Central memory CD8-positive, alpha-beta T cell (primary cell): ENCODE results near the gene CCDC112.
"Not testable (repeated sequence)": the region's sequence is repeated elsewhere in the genome, so short reads cannot be mapped to it uniquely, and the experiment has no call there.

ENCODE experiments used
- ATAC-seq: fragments of 150-1000 bp; cut with Tn5 transposase; replicated peaks from 2 replicates; pipeline ENCODE4 v1.10.0; 2022; ENCODE audit warnings: mild to moderate bottlenecking, moderate FRiP score, moderate number of reproducible peaks; ENCODE audit not compliant: poor library complexity, severe bottlenecking; ENCODE audit errors: extremely low read depth
- DNase-seq, 2 donors: peaks; one replicate each; pipeline ENCODE4 v3.0.0; 2021; ENCODE audit warnings: low spot score in 2 of 2
- H3K27ac Mint-ChIP-seq: one replicate; pipeline ENCODE4 v1.8.0; 2022; ENCODE audit warnings: low read depth, mild to moderate bottlenecking, moderate library complexity, mixed read lengths
- H3K27me3 Mint-ChIP-seq: one replicate; pipeline ENCODE4 v1.8.0; 2022; ENCODE audit warnings: mixed read lengths
- H3K36me3 Mint-ChIP-seq: one replicate; pipeline ENCODE4 v1.8.0; 2022; ENCODE audit warnings: mild to moderate bottlenecking, moderate library complexity, mixed read lengths; ENCODE audit not compliant: insufficient read depth
- H3K4me1 Mint-ChIP-seq: one replicate; pipeline ENCODE4 v1.8.0; 2022; ENCODE audit warnings: mixed read lengths
- H3K4me3 Mint-ChIP-seq: one replicate; pipeline ENCODE4 v1.8.0; 2022; ENCODE audit warnings: mild to moderate bottlenecking, moderate library complexity, mixed read lengths
- H3K9me3 Mint-ChIP-seq: one replicate; pipeline ENCODE4 v1.8.0; 2022; ENCODE audit warnings: mixed read lengths

Gene CCDC112

DNA sequence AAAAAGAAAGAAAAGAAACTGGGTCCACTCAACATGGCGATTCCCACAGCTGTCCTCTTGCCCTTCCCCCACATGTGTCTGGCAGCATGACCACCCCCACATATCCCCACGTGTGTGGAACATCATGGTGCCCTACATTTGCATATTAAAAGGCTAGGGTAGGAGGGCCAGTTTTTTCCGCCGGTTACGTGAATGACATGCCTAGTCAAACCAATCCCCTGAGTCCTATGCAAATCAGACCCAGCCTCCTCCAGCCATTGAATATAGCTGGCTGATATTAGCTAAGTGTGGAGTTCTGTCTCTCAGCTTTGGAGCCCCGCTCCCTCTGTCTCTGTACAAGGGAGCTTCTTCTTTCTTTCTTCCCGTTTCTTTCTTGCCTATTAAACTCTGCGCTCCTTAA, 33.0 kb upstream of the CCDC112 start:
- Mint-ChIP-seq H3K4me3 (no peak overlapping the region), H3K9me3 (no peaks in the 10 kb centered on the region), H3K36me3 (no peaks in the 10 kb centered on the region), H3K4me1 (peaks cover 6% of the 10 kb centered on the region), H3K27ac (no peak overlapping the region), H3K27me3 (peaks cover 4% of the 10 kb centered on the region)
- no peak for ATAC-seq
- no peak for DNase-seq

DNA sequence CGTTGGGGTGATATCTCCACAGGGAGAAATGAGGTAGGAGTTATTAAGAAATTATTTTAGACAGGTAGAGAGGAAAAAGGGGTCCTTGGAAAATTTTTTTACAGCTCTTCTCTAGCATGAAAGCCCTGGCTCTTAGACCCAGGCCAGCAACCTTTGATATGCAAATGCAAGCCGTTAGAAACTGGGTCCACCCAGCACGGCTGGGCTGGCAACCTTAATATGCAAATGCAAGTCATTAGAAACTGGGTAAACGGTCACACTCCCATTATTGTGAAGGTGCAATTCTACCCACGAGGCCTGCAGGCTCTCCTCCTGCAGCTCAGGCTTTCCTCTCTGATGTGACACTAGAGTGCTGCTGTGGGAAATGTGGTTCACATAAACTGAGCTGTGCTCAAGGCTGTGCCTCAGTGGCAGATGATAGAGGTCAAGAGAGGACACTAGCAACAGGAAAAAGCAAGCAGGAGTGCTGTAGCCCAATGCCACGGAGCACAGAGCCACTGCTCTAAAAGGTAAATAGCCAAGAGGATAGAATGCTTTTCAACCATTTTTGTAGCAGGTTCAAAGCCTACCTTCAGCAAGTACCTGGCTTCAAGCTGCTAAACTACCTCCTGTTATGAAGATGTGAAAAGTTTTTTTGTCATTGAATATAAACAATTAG, 32.3 kb upstream of the CCDC112 start:
- not testable (repeated sequence) for DNase-seq, H3K36me3 Mint-ChIP-seq, H3K27ac Mint-ChIP-seq, H3K4me1 Mint-ChIP-seq, H3K9me3 Mint-ChIP-seq, H3K4me3 Mint-ChIP-seq, ATAC-seq
- peaks cover 12% of the 10 kb centered on the region for H3K27me3 Mint-ChIP-seq

DNA sequence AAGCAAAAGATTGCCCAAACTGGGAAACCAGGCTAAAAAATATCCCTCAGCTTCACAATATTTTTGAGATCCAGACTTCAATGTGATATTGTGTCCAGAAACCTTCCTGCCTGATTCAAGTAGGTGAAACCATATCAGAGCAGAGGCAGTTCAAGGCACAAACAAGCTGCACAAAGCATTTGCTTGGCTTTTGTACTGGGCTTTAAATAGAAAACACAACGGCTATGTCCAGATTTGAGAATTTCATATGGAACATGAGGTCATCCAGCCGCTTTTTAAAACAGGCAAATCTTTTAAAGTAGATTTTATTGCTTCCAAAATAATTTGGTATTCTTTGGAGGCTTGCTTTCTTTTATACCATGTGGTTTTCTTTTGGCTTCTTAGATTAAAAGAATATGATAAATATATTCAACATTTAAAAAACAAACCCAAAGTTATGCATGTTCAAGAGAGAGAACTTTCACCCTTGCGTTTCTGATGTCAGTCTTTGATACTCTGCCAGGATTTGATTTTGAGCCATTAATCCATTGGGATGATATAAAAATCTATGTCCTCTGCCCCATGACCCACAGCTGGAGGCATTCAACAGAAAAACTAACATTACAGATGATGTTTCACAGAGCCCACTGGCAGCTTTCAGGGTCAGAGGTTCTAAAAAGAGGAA, 29.0 kb upstream of the CCDC112 start:
- ATAC-seq (no peak), DNase-seq (no peak)
- no peak overlapping the region for H3K4me3 Mint-ChIP-seq
- H3K9me3 Mint-ChIP-seq: no peaks in the 10 kb centered on the region
- H3K27ac Mint-ChIP-seq: no peak overlapping the region
- H3K27me3 Mint-ChIP-seq: peaks cover 12% of the 10 kb centered on the region
- no peaks in the 10 kb centered on the region for H3K4me1 Mint-ChIP-seq
- H3K36me3 Mint-ChIP-seq: no peaks in the 10 kb centered on the region

DNA sequence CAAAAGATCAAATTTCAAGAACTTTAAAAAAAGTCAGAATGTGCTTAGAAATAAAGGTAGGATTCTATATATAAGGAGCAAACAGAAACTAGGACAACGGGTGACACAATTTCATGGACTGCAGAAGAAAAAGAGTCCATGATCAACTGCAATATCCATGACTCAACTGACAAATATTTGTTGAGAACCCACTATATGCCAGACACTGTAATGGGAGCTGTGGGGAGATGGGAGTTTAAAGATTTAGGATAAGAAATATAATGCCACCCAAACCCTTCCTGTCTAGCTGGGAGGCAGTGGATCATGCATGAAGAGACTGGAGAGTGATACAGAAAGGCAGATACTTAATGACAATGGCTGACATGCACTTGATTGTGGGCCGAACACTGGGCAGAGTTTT, 27.6 kb upstream of the CCDC112 start:
- ATAC-seq: no peak
- no peaks in the 10 kb centered on the region for H3K9me3 Mint-ChIP-seq
- no peaks in the 10 kb centered on the region for H3K4me1 Mint-ChIP-seq
- DNase-seq: no peak
- no peaks in the 10 kb centered on the region for H3K36me3 Mint-ChIP-seq
- H3K27ac Mint-ChIP-seq: no peak overlapping the region
- peaks cover 12% of the 10 kb centered on the region for H3K27me3 Mint-ChIP-seq
- no peak overlapping the region for H3K4me3 Mint-ChIP-seq

DNA sequence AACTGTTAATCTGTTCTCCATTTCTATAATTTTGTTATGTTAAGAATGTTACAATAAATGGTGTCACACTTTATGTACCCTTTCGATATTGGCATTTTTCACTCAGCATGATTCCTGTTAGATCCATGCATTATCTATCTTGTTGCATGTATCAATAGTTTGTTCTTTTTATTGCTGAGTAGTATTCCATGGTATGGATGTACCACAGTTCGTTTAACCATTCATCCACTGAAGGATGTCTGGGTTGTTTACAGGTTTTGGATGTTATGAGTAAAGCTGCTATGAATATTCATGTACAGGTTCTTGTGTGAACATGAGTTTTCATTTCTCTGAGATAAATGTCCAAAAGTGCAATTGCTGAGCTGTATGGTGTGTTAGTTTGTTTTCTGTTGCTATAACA, 26.3 kb upstream of the CCDC112 start:
- ATAC-seq (no peak), DNase-seq (no peak)
- no peak overlapping the region for H3K4me3 Mint-ChIP-seq
- H3K9me3 Mint-ChIP-seq: no peaks in the 10 kb centered on the region
- no peak overlapping the region for H3K27ac Mint-ChIP-seq
- peaks cover 21% of the 10 kb centered on the region for H3K27me3 Mint-ChIP-seq
- H3K36me3 Mint-ChIP-seq: no peaks in the 10 kb centered on the region
- H3K4me1 Mint-ChIP-seq: no peaks in the 10 kb centered on the region

DNA sequence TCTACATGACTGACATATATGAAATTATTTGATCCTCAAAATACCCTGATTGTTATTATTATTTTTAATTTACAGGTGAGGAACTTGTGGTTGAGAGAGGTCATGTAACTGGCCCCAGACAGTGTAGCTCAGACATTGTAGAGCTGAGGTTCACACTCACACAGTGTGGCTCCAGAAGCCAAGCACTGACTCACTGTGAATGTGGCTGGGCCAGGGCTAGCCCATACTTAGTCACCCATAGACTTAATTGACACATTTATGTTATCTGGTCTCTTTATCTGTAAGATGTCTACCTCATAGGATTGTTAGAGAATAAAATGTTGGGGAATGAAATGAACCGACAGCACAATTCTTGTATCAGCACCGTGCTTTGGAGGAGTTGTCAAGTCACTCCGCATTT, 24.9 kb upstream of the CCDC112 start:
- ATAC-seq (no peak), DNase-seq (no peak)
- no peak overlapping the region for H3K27ac Mint-ChIP-seq
- no peaks in the 10 kb centered on the region for H3K9me3 Mint-ChIP-seq
- peaks cover 21% of the 10 kb centered on the region for H3K27me3 Mint-ChIP-seq
- no peaks in the 10 kb centered on the region for H3K36me3 Mint-ChIP-seq
- H3K4me3 Mint-ChIP-seq: no peak overlapping the region
- H3K4me1 Mint-ChIP-seq: no peaks in the 10 kb centered on the region

DNA sequence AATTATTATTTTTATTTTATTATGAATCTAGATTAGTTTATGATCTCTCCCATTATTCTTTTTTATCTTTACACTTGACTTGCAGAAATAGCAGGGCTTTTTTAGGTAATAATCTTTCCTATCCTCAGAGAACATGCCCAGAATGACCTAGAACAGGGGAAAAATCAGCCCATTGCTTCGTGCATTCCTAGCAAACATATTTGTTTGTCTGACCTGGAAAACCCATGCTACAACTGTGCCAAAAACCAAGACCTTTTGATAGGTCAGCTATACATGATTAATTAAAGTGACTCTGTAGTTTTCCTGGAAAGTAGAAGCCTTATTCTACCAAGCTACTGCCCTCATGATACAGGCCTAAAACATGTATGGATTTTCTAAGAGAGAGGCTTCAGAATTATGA, 24.1 kb upstream of the CCDC112 start:
- DNase-seq (no peak), ATAC-seq (no peak)
- no peaks in the 10 kb centered on the region for H3K36me3 Mint-ChIP-seq
- no peaks in the 10 kb centered on the region for H3K4me1 Mint-ChIP-seq
- H3K9me3 Mint-ChIP-seq: no peaks in the 10 kb centered on the region
- no peak overlapping the region for H3K4me3 Mint-ChIP-seq
- no peak overlapping the region for H3K27ac Mint-ChIP-seq
- peaks cover 21% of the 10 kb centered on the region for H3K27me3 Mint-ChIP-seq

DNA sequence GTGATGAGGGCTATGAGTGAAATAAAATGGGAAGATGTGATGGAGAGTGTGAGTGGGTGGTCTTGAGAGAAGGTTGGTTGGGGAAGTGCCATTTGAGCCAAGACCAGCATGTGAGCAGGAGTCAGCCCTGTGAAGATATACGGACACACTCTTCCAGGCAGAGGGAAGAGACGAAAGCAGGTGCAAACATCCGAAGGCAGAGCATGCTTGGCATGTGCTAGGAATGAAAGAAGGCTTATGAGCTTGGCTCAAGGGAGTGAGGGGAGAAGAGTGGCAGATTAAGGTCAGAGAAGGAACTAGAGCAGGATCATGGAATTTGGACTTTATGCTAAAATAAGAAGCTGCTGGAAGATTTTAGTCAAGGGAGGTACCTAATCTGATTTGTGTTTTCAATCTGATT, 23.6 kb upstream of the CCDC112 start:
- Mint-ChIP-seq H3K27me3 (peaks cover 21% of the 10 kb centered on the region), H3K4me3 (no peak overlapping the region), H3K36me3 (no peaks in the 10 kb centered on the region), H3K9me3 (no peaks in the 10 kb centered on the region), H3K27ac (no peak overlapping the region), H3K4me1 (no peaks in the 10 kb centered on the region)
- ATAC-seq: no peak
- no peak for DNase-seq

DNA sequence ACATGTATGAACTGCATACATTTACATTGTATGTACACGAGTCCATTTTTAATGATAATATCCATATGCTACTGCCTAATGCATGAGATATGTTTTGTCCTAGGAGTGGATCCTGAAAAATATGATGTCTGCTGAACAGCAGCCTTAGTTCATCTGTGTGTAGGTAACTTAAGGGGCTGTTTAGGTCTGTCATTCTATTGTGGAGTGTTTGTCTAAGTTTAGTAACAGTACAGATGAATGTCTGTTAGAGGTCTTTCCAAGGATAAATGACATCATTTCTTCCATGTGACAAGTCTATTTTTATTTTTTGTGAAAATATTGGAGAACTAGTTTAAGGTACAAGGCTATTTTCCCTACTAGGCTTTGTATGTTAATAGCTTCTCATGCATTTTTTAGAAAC, 22.6 kb upstream of the CCDC112 start:
- H3K36me3 Mint-ChIP-seq: no peaks in the 10 kb centered on the region
- H3K9me3 Mint-ChIP-seq: no peaks in the 10 kb centered on the region
- ATAC-seq (no peak), DNase-seq (no peak)
- H3K27ac Mint-ChIP-seq: no peak overlapping the region
- no peak overlapping the region for H3K4me3 Mint-ChIP-seq
- H3K4me1 Mint-ChIP-seq: no peaks in the 10 kb centered on the region
- H3K27me3 Mint-ChIP-seq: peaks cover 13% of the 10 kb centered on the region

DNA sequence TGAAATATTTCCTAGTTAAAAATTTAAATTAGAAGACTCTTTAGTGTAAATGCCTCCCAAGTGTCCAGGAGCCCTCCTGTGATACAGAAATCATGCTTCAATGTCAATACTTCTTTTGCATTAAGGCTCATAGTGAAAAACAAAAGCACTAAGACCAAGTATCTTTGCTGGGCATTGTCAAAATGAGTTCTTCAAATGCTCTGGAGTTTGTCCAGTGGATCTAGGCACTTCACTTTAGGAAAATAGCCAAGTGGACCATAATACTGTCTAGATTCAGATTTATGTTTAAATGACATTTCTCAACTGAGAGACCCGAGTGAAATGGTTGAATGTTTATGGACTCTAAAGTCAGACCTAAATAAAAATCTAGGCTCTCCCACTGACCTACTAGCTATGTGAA, 21.3 kb upstream of the CCDC112 start:
- no peak for ATAC-seq

DNA sequence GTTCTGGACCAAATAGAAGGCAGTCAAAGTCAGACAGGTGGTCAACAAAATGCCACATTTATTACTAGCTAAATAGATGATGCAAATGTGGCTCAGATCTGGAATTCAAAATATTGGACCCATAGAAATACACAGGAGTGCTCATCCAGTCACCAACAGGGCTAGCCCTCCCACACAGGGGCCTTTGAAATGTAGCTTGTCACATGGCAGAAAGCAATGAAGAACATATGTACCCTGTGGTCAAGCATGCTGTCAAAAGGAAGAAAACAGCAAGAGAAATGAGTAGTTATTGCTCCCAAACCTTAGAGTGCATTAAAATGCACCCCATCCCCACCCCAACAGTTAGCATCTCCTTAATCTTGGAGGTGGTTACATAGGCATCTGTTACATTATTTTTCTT, 20.9 kb upstream of the CCDC112 start:
- H3K27me3 Mint-ChIP-seq: peaks cover 9% of the 10 kb centered on the region
- no peak overlapping the region for H3K27ac Mint-ChIP-seq
- H3K4me1 Mint-ChIP-seq: no peaks in the 10 kb centered on the region
- ATAC-seq (no peak), DNase-seq (no peak)
- H3K9me3 Mint-ChIP-seq: no peaks in the 10 kb centered on the region
- H3K4me3 Mint-ChIP-seq: no peak overlapping the region
- no peaks in the 10 kb centered on the region for H3K36me3 Mint-ChIP-seq

More for the DNA sequence above, 21.3 kb upstream of the CCDC112 start:
- no peaks in the 10 kb centered on the region for H3K36me3 Mint-ChIP-seq
- no peaks in the 10 kb centered on the region for H3K9me3 Mint-ChIP-seq
- H3K4me1 Mint-ChIP-seq: no peaks in the 10 kb centered on the region
- H3K4me3 Mint-ChIP-seq: no peak overlapping the region
- DNase-seq: no peak
- no peak overlapping the region for H3K27ac Mint-ChIP-seq
- H3K27me3 Mint-ChIP-seq: peaks cover 9% of the 10 kb centered on the region

DNA sequence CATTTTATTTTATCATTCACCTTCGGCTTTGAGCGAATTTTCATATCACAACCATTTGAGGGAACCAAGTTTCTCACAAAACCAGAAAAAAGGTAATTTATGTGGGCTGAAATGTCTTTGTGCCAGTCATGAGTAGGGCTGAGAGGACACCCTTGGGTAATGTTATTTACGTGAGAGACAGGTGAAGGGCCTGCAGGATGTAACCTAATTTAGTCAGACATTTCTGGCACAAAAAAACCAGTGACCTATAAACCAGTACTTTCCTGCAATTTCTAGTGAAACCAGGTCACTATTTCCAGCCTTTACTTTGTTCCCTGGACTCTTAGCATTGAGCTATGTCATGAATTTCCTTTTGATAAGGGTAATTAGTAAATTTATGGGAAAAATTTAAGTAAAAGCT, 17.2 kb upstream of the CCDC112 start:
- no peak overlapping the region for H3K4me3 Mint-ChIP-seq
- no peaks in the 10 kb centered on the region for H3K36me3 Mint-ChIP-seq
- H3K27ac Mint-ChIP-seq: no peak overlapping the region
- no peaks in the 10 kb centered on the region for H3K9me3 Mint-ChIP-seq
- no peak for DNase-seq
- ATAC-seq: no peak
- peaks cover 22% of the 10 kb centered on the region for H3K27me3 Mint-ChIP-seq
- no peaks in the 10 kb centered on the region for H3K4me1 Mint-ChIP-seq

DNA sequence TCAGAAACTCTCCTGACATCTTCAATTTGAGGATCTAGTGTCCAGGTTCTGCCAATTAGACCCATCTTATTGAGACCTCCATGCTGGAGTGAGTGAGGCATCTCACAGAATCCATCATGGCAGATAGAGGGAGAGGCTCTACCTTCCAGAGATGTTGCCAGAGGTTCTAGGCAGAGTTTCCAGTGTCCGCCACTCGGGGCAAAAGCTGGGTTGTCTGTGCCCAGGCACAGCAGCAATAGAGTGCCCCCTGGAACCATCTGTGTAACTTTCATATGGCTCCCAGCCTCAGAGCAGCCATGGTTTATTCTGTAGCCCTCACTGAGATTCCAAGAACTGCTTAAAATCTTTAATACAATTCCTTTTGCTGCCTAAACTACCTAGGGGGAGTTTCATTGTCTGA, 16.6 kb upstream of the CCDC112 start:
- H3K27me3 Mint-ChIP-seq: peaks cover 22% of the 10 kb centered on the region
- H3K4me1 Mint-ChIP-seq: no peaks in the 10 kb centered on the region
- H3K4me3 Mint-ChIP-seq: no peak overlapping the region
- no peaks in the 10 kb centered on the region for H3K36me3 Mint-ChIP-seq
- ATAC-seq (no peak), DNase-seq (no peak)
- no peaks in the 10 kb centered on the region for H3K9me3 Mint-ChIP-seq
- no peak overlapping the region for H3K27ac Mint-ChIP-seq
